Measurements from ENCODE around the gene TRPM2.

Gene TRPM2

GRCh38 chr21:44456214-44456914 is 102.9 kb downstream of the TRPM2 start:
- DNase-seq (ENCODE audit: insufficient read length, low spot score), result peak; percentile 27
- TF ChIP-seq POU2F2 (IDR thresholded peaks at IDR 0.05; ENCODE audit: low read depth, low read length) (no peak), POLR2A (IDR thresholded peaks at IDR 0.05; ENCODE audit: low read depth, low read length) (no peak), PAX5 (IDR thresholded peaks at IDR 0.05; ENCODE audit: insufficient read depth, low read length, severe bottlenecking) (no peak), POLR2AphosphoS5 (IDR thresholded peaks at IDR 0.05; ENCODE audit: low read depth, low read length) (no peak), SPI1 (IDR thresholded peaks at IDR 0.05; ENCODE audit: low read depth, low read length) (no peak), TAF1 (IDR thresholded peaks at IDR 0.05; ENCODE audit: low read depth, low read length) (no peak)
- no peak for FAIRE-seq

- TF ChIP-seq SPI1 (IDR thresholded peaks at IDR 0.05; ENCODE audit: low read depth, low read length), result no peak
- TF ChIP-seq PAX5 (IDR thresholded peaks at IDR 0.05; ENCODE audit: insufficient read depth, low read length, severe bottlenecking), result no peak
- TF ChIP-seq TAF1 (IDR thresholded peaks at IDR 0.05; ENCODE audit: low read depth, low read length), result no peak
- no peak for TF ChIP-seq POU2F2 (IDR thresholded peaks at IDR 0.05; ENCODE audit: low read depth, low read length)
- no peak for TF ChIP-seq POLR2A (IDR thresholded peaks at IDR 0.05; ENCODE audit: low read depth, low read length)
- TF ChIP-seq POLR2AphosphoS5 (IDR thresholded peaks at IDR 0.05; ENCODE audit: low read depth, low read length), result no peak
- FAIRE-seq (no peak), DNase-seq (ENCODE audit: insufficient read length, low spot score) (no peak)
These were observed 103.7 kb downstream of the TRPM2 start for GRCh38 chr21:44456915-44457736.

- FAIRE-seq, result no peak
These were observed 105.7 kb downstream of the TRPM2 start for GRCh38 chr21:44458971-44459711.

GRCh38 chr21:44459712-44460440 is 106.5 kb downstream of the TRPM2 start:
- TF ChIP-seq POLR2AphosphoS5 (IDR thresholded peaks at IDR 0.05; ENCODE audit: low read depth, low read length), result no peak
- no peak for TF ChIP-seq POU2F2 (IDR thresholded peaks at IDR 0.05; ENCODE audit: low read depth, low read length)
- no peak for TF ChIP-seq PAX5 (IDR thresholded peaks at IDR 0.05; ENCODE audit: insufficient read depth, low read length, severe bottlenecking)
- TF ChIP-seq POLR2A (IDR thresholded peaks at IDR 0.05; ENCODE audit: low read depth, low read length), result no peak
- TF ChIP-seq TAF1 (IDR thresholded peaks at IDR 0.05; ENCODE audit: low read depth, low read length), result no peak
- no peak for TF ChIP-seq SPI1 (IDR thresholded peaks at IDR 0.05; ENCODE audit: low read depth, low read length)
- FAIRE-seq (no peak), DNase-seq (ENCODE audit: insufficient read length, low spot score) (no peak)

More at GRCh38 chr21:44458971-44459711, 105.7 kb downstream of the TRPM2 start:
- TF ChIP-seq POLR2AphosphoS5 (IDR thresholded peaks at IDR 0.05; ENCODE audit: low read depth, low read length) (no peak), SPI1 (IDR thresholded peaks at IDR 0.05; ENCODE audit: low read depth, low read length) (no peak), POLR2A (IDR thresholded peaks at IDR 0.05; ENCODE audit: low read depth, low read length) (no peak), POU2F2 (IDR thresholded peaks at IDR 0.05; ENCODE audit: low read depth, low read length) (no peak), PAX5 (IDR thresholded peaks at IDR 0.05; ENCODE audit: insufficient read depth, low read length, severe bottlenecking) (no peak), TAF1 (IDR thresholded peaks at IDR 0.05; ENCODE audit: low read depth, low read length) (no peak)
- no peak for DNase-seq (ENCODE audit: insufficient read length, low spot score)

- no peak for DNase-seq (ENCODE audit: insufficient read length, low spot score)
- TF ChIP-seq POLR2AphosphoS5 (IDR thresholded peaks at IDR 0.05; ENCODE audit: low read depth, low read length) (no peak), TAF1 (IDR thresholded peaks at IDR 0.05; ENCODE audit: low read depth, low read length) (no peak), SPI1 (IDR thresholded peaks at IDR 0.05; ENCODE audit: low read depth, low read length) (no peak), PAX5 (IDR thresholded peaks at IDR 0.05; ENCODE audit: insufficient read depth, low read length, severe bottlenecking) (no peak), POU2F2 (IDR thresholded peaks at IDR 0.05; ENCODE audit: low read depth, low read length) (no peak), POLR2A (IDR thresholded peaks at IDR 0.05; ENCODE audit: low read depth, low read length) (no peak)
- FAIRE-seq, result no peak
These were observed 107.0 kb downstream of the TRPM2 start for GRCh38 chr21:44460441-44460755.

- DNase-seq (ENCODE audit: insufficient read length, low spot score) (no peak), FAIRE-seq (no peak)
- no peak for TF ChIP-seq POLR2A (IDR thresholded peaks at IDR 0.05; ENCODE audit: low read depth, low read length)
- no peak for TF ChIP-seq PAX5 (IDR thresholded peaks at IDR 0.05; ENCODE audit: insufficient read depth, low read length, severe bottlenecking)
- no peak for TF ChIP-seq SPI1 (IDR thresholded peaks at IDR 0.05; ENCODE audit: low read depth, low read length)
- no peak for TF ChIP-seq POLR2AphosphoS5 (IDR thresholded peaks at IDR 0.05; ENCODE audit: low read depth, low read length)
- no peak for TF ChIP-seq POU2F2 (IDR thresholded peaks at IDR 0.05; ENCODE audit: low read depth, low read length)
- TF ChIP-seq TAF1 (IDR thresholded peaks at IDR 0.05; ENCODE audit: low read depth, low read length), result no peak
These were observed 107.6 kb downstream of the TRPM2 start for GRCh38 chr21:44461005-44461404.

- DNase-seq (ENCODE audit: insufficient read length, low spot score) (no peak), FAIRE-seq (no peak)
- no peak for TF ChIP-seq POU2F2 (IDR thresholded peaks at IDR 0.05; ENCODE audit: low read depth, low read length)
- TF ChIP-seq POLR2A (IDR thresholded peaks at IDR 0.05; ENCODE audit: low read depth, low read length), result no peak
- no peak for TF ChIP-seq POLR2AphosphoS5 (IDR thresholded peaks at IDR 0.05; ENCODE audit: low read depth, low read length)
- no peak for TF ChIP-seq TAF1 (IDR thresholded peaks at IDR 0.05; ENCODE audit: low read depth, low read length)
- TF ChIP-seq SPI1 (IDR thresholded peaks at IDR 0.05; ENCODE audit: low read depth, low read length), result no peak
- no peak for TF ChIP-seq PAX5 (IDR thresholded peaks at IDR 0.05; ENCODE audit: insufficient read depth, low read length, severe bottlenecking)
These were observed 108.1 kb downstream of the TRPM2 start for GRCh38 chr21:44461464-44462001.

- no peak for TF ChIP-seq POLR2AphosphoS5 (IDR thresholded peaks at IDR 0.05; ENCODE audit: low read depth, low read length)
- TF ChIP-seq TAF1 (IDR thresholded peaks at IDR 0.05; ENCODE audit: low read depth, low read length), result no peak
- no peak for TF ChIP-seq POLR2A (IDR thresholded peaks at IDR 0.05; ENCODE audit: low read depth, low read length)
- no peak for TF ChIP-seq POU2F2 (IDR thresholded peaks at IDR 0.05; ENCODE audit: low read depth, low read length)
- TF ChIP-seq PAX5 (IDR thresholded peaks at IDR 0.05; ENCODE audit: insufficient read depth, low read length, severe bottlenecking), result no peak
- FAIRE-seq, result no peak
- no peak for DNase-seq (ENCODE audit: insufficient read length, low spot score)
These were observed 108.8 kb downstream of the TRPM2 start for GRCh38 chr21:44462086-44462833.
